ENCODE measurements around the gene ADAMTSL1. TPM values are rescaled to one million over a fixed set of nuclear protein-coding genes. Genes with fewer than 3 reads are reported as not detected.

The ADAMTSL1 gene
- total and polyA plus RNA-seq, 4 donors: 0.31 to 3.4 (median 1.9) TPM

GRCh38 chr9:18811171-18811570, 337.2 kb downstream of the ADAMTSL1 start:
- Histone ChIP-seq H3K27ac (ENCODE audit: low read depth in 1 of 2, low read length in 2 of 2) (no peak overlapping the region), H3K27me3 (ENCODE audit: control insufficient read depth in 4 of 4, insufficient read depth in 4 of 4, low read length in 3 of 4) (no peaks in the 10 kb centered on the region), H3K9ac (ENCODE audit: low read depth in 1 of 2, low read length in 2 of 2) (no peak overlapping the region), H3K9me3 (ENCODE audit: control insufficient read depth in 4 of 4, low read length in 3 of 4) (no peaks in the 10 kb centered on the region), H3K4me1 (ENCODE audit: control insufficient read depth in 4 of 4, insufficient read depth in 4 of 4, low read length in 3 of 4) (no peaks in the 10 kb centered on the region), H3K4me3 (ENCODE audit: low read depth in 1 of 3, low read length in 3 of 3) (no peak overlapping the region), H3K36me3 (ENCODE audit: control insufficient read depth in 4 of 4, insufficient read depth in 3 of 4, low read depth in 1 of 4, low read length in 3 of 4) (no peaks in the 10 kb centered on the region)
- WGBS: 74% methylated on average over 2 of the region's 2 CpGs
- no peak for DNase-seq (ENCODE audit: low spot score)
- no peak for TF ChIP-seq ATF3 (IDR thresholded peaks at IDR 0.05)
- no peak for TF ChIP-seq YY1 (IDR thresholded peaks at IDR 0.05)
- no peak for TF ChIP-seq TAF1 (conservative IDR thresholded peaks at IDR 0.05)
- TF ChIP-seq EGR1 (IDR thresholded peaks at IDR 0.05; ENCODE audit: low read depth in 2 of 2): no peak
- no peak for TF ChIP-seq FOXA1 (IDR thresholded peaks at IDR 0.05)
- TF ChIP-seq JUND (IDR thresholded peaks at IDR 0.05): no peak
- no peak for TF ChIP-seq RAD21 (IDR thresholded peaks at IDR 0.05)
- TF ChIP-seq HNF4G (IDR thresholded peaks at IDR 0.05): no peak
- no peak for TF ChIP-seq SP1 (IDR thresholded peaks at IDR 0.05)
- no peak for TF ChIP-seq GABPA (IDR thresholded peaks at IDR 0.05 in 1 of 2, conservative IDR thresholded peaks at IDR 0.05 in 1 of 2)
- TF ChIP-seq, protein P1, sequence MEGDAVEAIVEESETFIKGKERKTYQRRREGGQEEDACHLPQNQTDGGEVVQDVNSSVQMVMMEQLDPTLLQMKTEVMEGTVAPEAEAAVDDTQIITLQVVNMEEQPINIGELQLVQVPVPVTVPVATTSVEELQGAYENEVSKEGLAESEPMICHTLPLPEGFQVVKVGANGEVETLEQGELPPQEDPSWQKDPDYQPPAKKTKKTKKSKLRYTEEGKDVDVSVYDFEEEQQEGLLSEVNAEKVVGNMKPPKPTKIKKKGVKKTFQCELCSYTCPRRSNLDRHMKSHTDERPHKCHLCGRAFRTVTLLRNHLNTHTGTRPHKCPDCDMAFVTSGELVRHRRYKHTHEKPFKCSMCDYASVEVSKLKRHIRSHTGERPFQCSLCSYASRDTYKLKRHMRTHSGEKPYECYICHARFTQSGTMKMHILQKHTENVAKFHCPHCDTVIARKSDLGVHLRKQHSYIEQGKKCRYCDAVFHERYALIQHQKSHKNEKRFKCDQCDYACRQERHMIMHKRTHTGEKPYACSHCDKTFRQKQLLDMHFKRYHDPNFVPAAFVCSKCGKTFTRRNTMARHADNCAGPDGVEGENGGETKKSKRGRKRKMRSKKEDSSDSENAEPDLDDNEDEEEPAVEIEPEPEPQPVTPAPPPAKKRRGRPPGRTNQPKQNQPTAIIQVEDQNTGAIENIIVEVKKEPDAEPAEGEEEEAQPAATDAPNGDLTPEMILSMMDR (IDR thresholded peaks at IDR 0.05; ENCODE audit: low read depth, low read length, missing input control): no peak

DNA sequence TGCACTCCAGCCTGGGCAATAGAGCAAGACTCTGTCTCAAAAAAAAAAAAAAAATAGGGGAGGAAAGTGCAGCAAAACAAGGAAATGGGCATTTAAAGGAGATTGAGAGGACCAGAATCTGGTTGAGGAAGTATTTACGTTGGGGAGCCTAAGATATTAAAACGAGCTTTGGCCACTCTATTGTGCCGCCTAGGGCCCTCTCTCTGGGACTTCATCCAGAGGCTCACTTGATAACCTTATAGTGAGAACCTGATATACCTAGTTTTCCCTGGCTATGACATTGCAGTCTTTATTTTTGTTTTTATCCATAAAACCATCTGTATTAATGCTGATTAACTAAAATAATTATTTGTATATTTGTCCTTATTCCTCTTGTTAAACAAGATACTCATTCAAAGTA, 345.5 kb downstream of the ADAMTSL1 start:
- Histone ChIP-seq H3K4me3 (ENCODE audit: low read depth in 1 of 3, low read length in 3 of 3) (no peak overlapping the region), H3K27ac (ENCODE audit: low read depth in 1 of 2, low read length in 2 of 2) (no peak overlapping the region), H3K9ac (ENCODE audit: low read depth in 1 of 2, low read length in 2 of 2) (no peak overlapping the region), H3K9me3 (ENCODE audit: control insufficient read depth in 4 of 4, low read length in 3 of 4) (no peaks in the 10 kb centered on the region), H3K27me3 (ENCODE audit: control insufficient read depth in 4 of 4, insufficient read depth in 4 of 4, low read length in 3 of 4) (no peaks in the 10 kb centered on the region), H3K4me1 (ENCODE audit: control insufficient read depth in 4 of 4, insufficient read depth in 4 of 4, low read length in 3 of 4) (peaks cover 0 to 5% (median 1%) of the 10 kb centered on the region in 4 donors), H3K36me3 (ENCODE audit: control insufficient read depth in 4 of 4, insufficient read depth in 3 of 4, low read depth in 1 of 4, low read length in 3 of 4) (no peaks in the 10 kb centered on the region)
- 78% methylated on average over 3 of the region's 3 CpGs for WGBS
- TF ChIP-seq TAF1 (conservative IDR thresholded peaks at IDR 0.05) (no peak), GABPA (IDR thresholded peaks at IDR 0.05 in 1 of 2, conservative IDR thresholded peaks at IDR 0.05 in 1 of 2) (no peak), HNF4A (conservative IDR thresholded peaks at IDR 0.05) (no peak), HNF4G (IDR thresholded peaks at IDR 0.05) (no peak), ATF3 (IDR thresholded peaks at IDR 0.05) (no peak), RXRA (IDR thresholded peaks at IDR 0.05) (no peak), FOXA2 (IDR thresholded peaks at IDR 0.05) (no peak), SP1 (IDR thresholded peaks at IDR 0.05) (no peak), RAD21 (IDR thresholded peaks at IDR 0.05) (no peak), EGR1 (IDR thresholded peaks at IDR 0.05; ENCODE audit: low read depth in 2 of 2) (no peak)
- DNase-seq (ENCODE audit: low spot score): no peak

DNA sequence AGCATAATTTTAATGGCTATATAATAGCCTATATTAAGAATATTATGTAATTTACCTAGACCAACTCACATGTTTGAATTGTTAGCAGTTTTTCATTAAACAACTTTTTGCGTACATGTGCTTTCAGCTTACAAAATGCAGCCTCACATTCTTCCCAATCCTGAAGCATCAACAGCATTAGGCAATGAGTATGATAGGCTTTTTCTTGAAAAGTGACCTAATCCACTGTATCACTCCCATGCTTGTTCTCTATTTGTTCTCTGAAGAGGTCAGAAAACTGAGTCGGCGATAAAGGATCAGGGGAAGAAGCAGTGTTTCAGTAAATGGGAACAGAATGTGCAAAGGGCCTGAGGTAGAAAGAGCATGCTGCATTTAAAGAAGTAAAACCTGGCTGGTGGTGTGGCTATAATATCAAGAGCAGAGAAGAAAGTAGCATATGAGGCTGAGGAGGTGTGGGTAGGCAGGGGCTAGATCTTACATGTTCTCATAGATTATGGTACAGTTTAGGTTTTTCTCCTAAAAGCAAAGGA, 346.7 kb downstream of the ADAMTSL1 start:
- Histone ChIP-seq H3K9ac (ENCODE audit: low read depth in 1 of 2, low read length in 2 of 2) (no peak overlapping the region), H3K27me3 (ENCODE audit: control insufficient read depth in 4 of 4, insufficient read depth in 4 of 4, low read length in 3 of 4) (no peaks in the 10 kb centered on the region), H3K4me3 (ENCODE audit: low read depth in 1 of 3, low read length in 3 of 3) (no peak overlapping the region), H3K36me3 (ENCODE audit: control insufficient read depth in 4 of 4, insufficient read depth in 3 of 4, low read depth in 1 of 4, low read length in 3 of 4) (no peaks in the 10 kb centered on the region), H3K9me3 (ENCODE audit: control insufficient read depth in 4 of 4, low read length in 3 of 4) (no peaks in the 10 kb centered on the region), H3K4me1 (ENCODE audit: control insufficient read depth in 4 of 4, insufficient read depth in 4 of 4, low read length in 3 of 4) (peaks cover 0 to 9% (median 5%) of the 10 kb centered on the region in 4 donors), H3K27ac (ENCODE audit: low read depth in 1 of 2, low read length in 2 of 2) (no peak overlapping the region)
- 82% methylated on average over 3 of the region's 3 CpGs for WGBS
- DNase-seq (ENCODE audit: low spot score): no peak
- TF ChIP-seq, protein P1 (IDR thresholded peaks at IDR 0.05; ENCODE audit: low read depth, low read length, missing input control): no peak
- TF ChIP-seq ZBTB33 (IDR thresholded peaks at IDR 0.05): no peak
- TF ChIP-seq FOXA1 (IDR thresholded peaks at IDR 0.05): no peak
- no peak for TF ChIP-seq GABPA (IDR thresholded peaks at IDR 0.05 in 1 of 2, conservative IDR thresholded peaks at IDR 0.05 in 1 of 2)
- no peak for TF ChIP-seq TAF1 (conservative IDR thresholded peaks at IDR 0.05)
- no peak for TF ChIP-seq REST (IDR thresholded peaks at IDR 0.05)
- no peak for TF ChIP-seq YY1 (IDR thresholded peaks at IDR 0.05)
- no peak for TF ChIP-seq HNF4A (conservative IDR thresholded peaks at IDR 0.05)
- TF ChIP-seq FOXA2 (IDR thresholded peaks at IDR 0.05): no peak
- no peak for TF ChIP-seq SP1 (IDR thresholded peaks at IDR 0.05)
- TF ChIP-seq HNF4G (IDR thresholded peaks at IDR 0.05): no peak
